OCI-LY1 (cell line): ENCODE measurements around the gene GRID2IP.
A peak's percentile ranks its signal among the peaks of the same experiment; 100 is the strongest.

Experiments
- H2AFZ ChIP-seq: fragments of 200-600 bp; sonication (generic), shearing (Covaris generic); 2 replicates; pipeline ENCODE4 v1.6.0; 2014; ENCODE audit warnings: antibody characterized with exemption, mild to moderate bottlenecking, low read length
- H3F3A ChIP-seq: fragments of 200-600 bp; sonication (generic), shearing (Covaris generic); 2 replicates; pipeline ENCODE4 v1.6.0; 2014; ENCODE audit warnings: mild to moderate bottlenecking, antibody characterized with exemption, low read length, moderate library complexity; ENCODE audit not compliant: insufficient read depth
- H3K27ac ChIP-seq: fragments of 200-600 bp; sonication (generic); 2 replicates; pipeline ENCODE4 v1.5.1; 2014; ENCODE audit warnings: low read length, mixed run types, mild to moderate bottlenecking, low read depth; ENCODE audit not compliant: poor library complexity, severe bottlenecking
- H3K27me3 ChIP-seq: fragments of 200-600 bp; sonication (generic); 2 replicates; pipeline ENCODE4 v1.6.0; 2014; ENCODE audit warnings: antibody characterized with exemption, mild to moderate bottlenecking, low read length, moderate library complexity; ENCODE audit not compliant: insufficient read depth
- H3K36me3 ChIP-seq: fragments of 200-600 bp; sonication (generic); 2 replicates; pipeline ENCODE4 v1.6.1; 2014; ENCODE audit warnings: mild to moderate bottlenecking, antibody characterized with exemption, low read length, moderate library complexity, mixed read lengths; ENCODE audit not compliant: insufficient read depth
- H3K4me1 ChIP-seq: fragments of 200-600 bp; sonication (generic); 2 replicates; pipeline ENCODE4 v1.5.1; 2014; ENCODE audit warnings: mild to moderate bottlenecking, low read length, moderate library complexity; ENCODE audit not compliant: insufficient read depth, severe bottlenecking
- H3K4me2 ChIP-seq: fragments of 200-600 bp; sonication (generic), shearing (Covaris generic); 2 replicates; pipeline ENCODE4 v1.6.1; 2014; ENCODE audit warnings: low read length
- H3K4me3 ChIP-seq: fragments of 200-600 bp; sonication (generic); 2 replicates; pipeline ENCODE4 v1.5.1; 2014; ENCODE audit warnings: low read length, low read depth, mild to moderate bottlenecking, mixed read lengths; ENCODE audit not compliant: poor library complexity, severe bottlenecking
- H3K79me2 ChIP-seq: fragments of 200-600 bp; shearing (Covaris generic); 2 replicates; pipeline ENCODE4 v1.6.1; 2016; ENCODE audit warnings: mixed run types, low read length, mixed read lengths; ENCODE audit not compliant: insufficient read depth
- H3K9ac ChIP-seq: fragments of 200-600 bp; sonication (generic), shearing (Covaris generic); 2 replicates; pipeline ENCODE4 v1.6.1; 2014; ENCODE audit warnings: mild to moderate bottlenecking, low read length, mixed read lengths
- H3K9me2 ChIP-seq: fragments of 200-600 bp; sonication (generic), shearing (Covaris generic); 2 replicates; pipeline ENCODE4 v1.6.1; 2014; ENCODE audit warnings: low read depth, mild to moderate bottlenecking, low read length, mixed read lengths
- H3K9me3 ChIP-seq: fragments of 200-600 bp; shearing (Covaris generic); 2 replicates; pipeline ENCODE4 v1.6.1; 2014; ENCODE audit warnings: low read length, mixed read lengths
- H4K20me1 ChIP-seq: fragments of 200-600 bp; sonication (generic), shearing (Covaris generic); 2 replicates; pipeline ENCODE4 v1.6.0; 2016; ENCODE audit warnings: mild to moderate bottlenecking, low read length; ENCODE audit not compliant: insufficient read depth
- EZH2 ChIP-seq: fragments of 200-600 bp; sonication (generic), shearing (Covaris generic); IDR thresholded peaks from 2 replicates; pipeline ENCODE4 v1.8.0; 2017; ENCODE audit warnings: borderline replicate concordance, mixed run types, mild to moderate bottlenecking, antibody characterized with exemption, low read length, moderate library complexity, mixed read lengths
- TF ChIP-seq, protein P1 (sequence below): fragments of 200-600 bp; sonication (generic), shearing (Covaris generic); IDR thresholded peaks from 2 replicates; pipeline ENCODE4 v1.5.1; 2017; ENCODE audit warnings: mild to moderate bottlenecking, antibody characterized with exemption, low read length, moderate library complexity, mixed read lengths

GRID2IP gene

DNA sequence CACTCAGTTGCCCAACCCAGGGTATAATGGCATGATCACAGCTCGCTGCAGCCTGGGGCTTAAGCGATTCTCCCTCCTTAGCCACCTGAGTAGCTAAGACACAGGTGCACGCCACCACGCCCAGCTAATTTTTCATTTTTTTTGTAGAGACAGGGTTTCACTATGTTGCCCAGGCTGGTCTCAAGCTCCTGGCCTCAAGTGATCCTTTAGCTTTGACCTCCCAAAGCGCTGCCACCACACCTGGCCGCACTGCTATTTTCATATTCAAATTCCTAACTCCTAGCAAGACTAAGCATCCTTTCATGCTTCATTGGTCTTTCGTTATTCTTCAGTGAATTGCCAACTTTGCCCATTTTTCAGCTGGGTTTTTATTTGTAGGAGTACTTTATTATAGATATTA, 73.1 kb downstream of the GRID2IP start:
- Histone ChIP-seq H3K27ac (peak overlapping the region; percentile 28), H3K4me3 (no peak overlapping the region), H3K9me3 (no peaks in the 10 kb centered on the region), H2AFZ (no peak overlapping the region), H3K9me2 (no peaks in the 10 kb centered on the region), H3K9ac (no peak overlapping the region), H3F3A (no peaks in the 10 kb centered on the region), H3K4me2 (no peak overlapping the region), H3K36me3 (peaks cover 26% of the 10 kb centered on the region), H3K79me2 (peaks cover 81% of the 10 kb centered on the region), H3K27me3 (no peaks in the 10 kb centered on the region), H3K4me1 (peaks cover 61% of the 10 kb centered on the region), H4K20me1 (no peaks in the 10 kb centered on the region)
- TF ChIP-seq EZH2, result no peak
- TF ChIP-seq, protein P1, sequence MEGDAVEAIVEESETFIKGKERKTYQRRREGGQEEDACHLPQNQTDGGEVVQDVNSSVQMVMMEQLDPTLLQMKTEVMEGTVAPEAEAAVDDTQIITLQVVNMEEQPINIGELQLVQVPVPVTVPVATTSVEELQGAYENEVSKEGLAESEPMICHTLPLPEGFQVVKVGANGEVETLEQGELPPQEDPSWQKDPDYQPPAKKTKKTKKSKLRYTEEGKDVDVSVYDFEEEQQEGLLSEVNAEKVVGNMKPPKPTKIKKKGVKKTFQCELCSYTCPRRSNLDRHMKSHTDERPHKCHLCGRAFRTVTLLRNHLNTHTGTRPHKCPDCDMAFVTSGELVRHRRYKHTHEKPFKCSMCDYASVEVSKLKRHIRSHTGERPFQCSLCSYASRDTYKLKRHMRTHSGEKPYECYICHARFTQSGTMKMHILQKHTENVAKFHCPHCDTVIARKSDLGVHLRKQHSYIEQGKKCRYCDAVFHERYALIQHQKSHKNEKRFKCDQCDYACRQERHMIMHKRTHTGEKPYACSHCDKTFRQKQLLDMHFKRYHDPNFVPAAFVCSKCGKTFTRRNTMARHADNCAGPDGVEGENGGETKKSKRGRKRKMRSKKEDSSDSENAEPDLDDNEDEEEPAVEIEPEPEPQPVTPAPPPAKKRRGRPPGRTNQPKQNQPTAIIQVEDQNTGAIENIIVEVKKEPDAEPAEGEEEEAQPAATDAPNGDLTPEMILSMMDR, result no peak

DNA sequence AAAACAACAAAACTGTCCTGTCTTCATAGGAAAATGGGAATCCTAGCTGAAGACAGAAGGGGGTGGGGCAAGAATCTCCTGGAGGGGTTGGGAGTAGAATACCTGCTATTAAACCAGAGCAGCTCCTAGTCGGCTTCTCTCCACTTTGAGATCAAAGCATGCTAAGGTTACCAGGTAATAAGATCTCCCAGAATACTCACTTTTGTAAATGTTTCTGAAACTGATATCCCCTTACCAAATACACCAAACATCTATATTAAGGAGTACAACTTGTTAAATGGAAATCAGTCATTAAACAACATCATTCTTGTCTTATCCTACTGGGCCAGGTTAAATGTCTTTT, 74.0 kb downstream of the GRID2IP start:
- Histone ChIP-seq H3K79me2 (peaks cover 73% of the 10 kb centered on the region), H3K36me3 (peaks cover 31% of the 10 kb centered on the region), H2AFZ (no peak overlapping the region), H3K9ac (no peak overlapping the region), H3K27me3 (no peaks in the 10 kb centered on the region), H3K4me3 (no peak overlapping the region), H3F3A (no peaks in the 10 kb centered on the region), H3K27ac (no peak overlapping the region), H3K4me1 (peaks cover 55% of the 10 kb centered on the region), H3K9me2 (no peaks in the 10 kb centered on the region), H3K4me2 (no peak overlapping the region), H4K20me1 (no peaks in the 10 kb centered on the region), H3K9me3 (no peaks in the 10 kb centered on the region)
- TF ChIP-seq, protein P1, result no peak
- TF ChIP-seq EZH2, result no peak

DNA sequence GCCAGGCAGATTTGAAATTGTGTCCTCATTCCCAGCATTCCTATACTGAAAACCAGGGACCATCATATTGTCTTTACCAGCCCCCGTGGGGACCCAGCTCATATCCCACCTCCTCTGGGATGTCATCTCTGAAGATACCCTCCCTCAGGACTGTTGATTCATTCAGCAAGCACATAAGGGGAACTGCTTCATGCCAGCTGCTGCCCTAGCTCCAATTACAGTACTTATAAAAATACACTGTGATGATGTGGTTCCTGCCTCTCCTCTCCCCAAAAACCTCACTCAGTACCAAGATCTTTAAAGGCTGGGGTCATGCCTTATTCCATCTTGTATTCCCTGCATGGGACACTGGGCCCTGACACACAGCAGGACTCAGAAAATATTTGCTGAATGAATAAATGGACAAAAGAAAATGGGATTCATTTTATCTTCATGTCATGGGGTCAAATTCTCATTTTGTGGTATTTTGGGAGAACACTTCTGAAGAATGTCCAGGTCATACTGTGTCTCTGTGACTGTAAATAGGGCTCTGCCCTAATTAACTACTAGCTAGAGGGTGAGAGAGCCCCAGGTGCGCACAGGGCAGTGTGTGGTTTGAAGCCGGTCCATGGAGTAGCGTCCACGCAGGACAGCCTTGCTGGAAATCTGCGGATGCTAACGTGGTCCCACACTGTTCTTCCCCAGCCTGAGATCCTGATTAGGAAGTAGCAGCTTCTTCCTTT, 74.5 kb downstream of the GRID2IP start:
- H3K36me3 ChIP-seq, result peaks cover 32% of the 10 kb centered on the region
- H3F3A ChIP-seq, result no peaks in the 10 kb centered on the region
- no peaks in the 10 kb centered on the region for H3K9me2 ChIP-seq
- TF ChIP-seq, protein P1, result no peak
- TF ChIP-seq EZH2, result no peak
- no peaks in the 10 kb centered on the region for H4K20me1 ChIP-seq
- no peaks in the 10 kb centered on the region for H3K9me3 ChIP-seq
- H3K9ac ChIP-seq, result no peak overlapping the region
- no peak overlapping the region for H3K4me3 ChIP-seq
- H3K79me2 ChIP-seq, result peaks cover 69% of the 10 kb centered on the region
- no peak overlapping the region for H3K4me2 ChIP-seq
- H3K27me3 ChIP-seq, result no peaks in the 10 kb centered on the region
- no peak overlapping the region for H2AFZ ChIP-seq
- peaks cover 52% of the 10 kb centered on the region for H3K4me1 ChIP-seq
- no peak overlapping the region for H3K27ac ChIP-seq
